K562 (cell line): ENCODE measurements around the gene PRND. TPM values are rescaled to one million over a fixed set of nuclear protein-coding genes. Genes with fewer than 3 reads are reported as not detected.

Experiments used
- ATAC-seq: fragments of 200-7000 bp; cut with Tn5 transposase; 3 replicates; pipeline ENCODE4 v1.9.1; 2020; ENCODE audit warnings: moderate library complexity
- BruUV-seq: library from RNA; stranded (reverse); fragments of 400-500 nt; replicated peaks from 2 replicates; lab custom pipeline; 2021; lab: Mats Ljungman, UMichigan
- CTCF ChIA-PET: fragments of 300-600 bp; formaldehyde crosslinking; extraction: SDS; loops from one replicate; lab custom pipeline; 2021; ENCODE audit warnings: low intra/inter-chr PET ratio; lab: Yijun Ruan, JAX
- POLR2A ChIA-PET: fragments of 300-600, 350-650 bp; sonication (Branson Sonifier 250); formaldehyde crosslinking; extraction: SDS; loops from one replicate; lab custom pipeline; 2021; ENCODE audit warnings: antibody characterized with exemption, inconsistent platforms; lab: Yijun Ruan, JAX
- DNase-seq, 4 experiments: peaks; one replicate each; pipeline versions ENCODE4 v3.0.0 to v3.0.0-alpha.2; 2011 to 2018; ENCODE audit warnings: low spot score in 3 of 4, mixed read lengths in 3 of 4; ENCODE audit errors: extremely low read depth in 1 of 4
- FAIRE-seq: peaks from 2 replicates; lab custom pipeline; 2011; peaks lifted over from hg19 to GRCh38; lab: Jason Lieb, UNC
- H2AFZ ChIP-seq: 2 replicates; pipeline ENCODE4 v1.6.0; 2011; ENCODE audit warnings: low read depth, low read length, control low read depth, inconsistent platforms
- H3K27ac ChIP-seq: fragments of 200-600 bp; 3 replicates; pipeline ENCODE4 v1.8.0; 2011; ENCODE audit warnings: low read depth, mild to moderate bottlenecking, control low read depth, inconsistent platforms, low read length, moderate library complexity, mixed read lengths; ENCODE audit errors: extremely low read depth
- H3K27me3 ChIP-seq, 2 experiments: fragments of 300-600 bp in 1 of 2; 2 replicates in 1 of 2; 3 replicates in 1 of 2; pipeline versions ENCODE4 v1.6.0 to v1.8.0; 2011; ENCODE audit warnings: inconsistent platforms in 2 of 2, low read length in 2 of 2, mild to moderate bottlenecking in 1 of 2, mixed read lengths in 1 of 2, moderate library complexity in 1 of 2; ENCODE audit not compliant: control insufficient read depth in 2 of 2, insufficient read depth in 2 of 2
- H3K36me3 ChIP-seq: fragments of 300-600 bp; 3 replicates; pipeline ENCODE4 v1.8.0; 2011; ENCODE audit warnings: mild to moderate bottlenecking, low read length, inconsistent platforms; ENCODE audit not compliant: control insufficient read depth, insufficient read depth
- H3K4me1 ChIP-seq, 2 experiments: fragments of 200-600 bp in 1 of 2; replicated peaks in 1 of 2; 2 replicates in 1 of 2; 3 replicates in 1 of 2; pipeline versions ENCODE4 v1.5.1 to v1.8.0; 2011; ENCODE audit warnings: inconsistent platforms in 2 of 2, low read length in 2 of 2, mild to moderate bottlenecking in 1 of 2, mixed read lengths in 1 of 2, moderate library complexity in 1 of 2; ENCODE audit not compliant: control insufficient read depth in 2 of 2, insufficient read depth in 2 of 2
- H3K4me2 ChIP-seq: 2 replicates; pipeline ENCODE4 v1.6.1; 2011; ENCODE audit warnings: low read length, control low read depth, inconsistent platforms, mixed read lengths; ENCODE audit not compliant: insufficient read depth
- H3K4me3 ChIP-seq: fragments of 200-600 bp; sonication (generic), shearing (Covaris generic); 2 replicates; pipeline ENCODE4 v1.5.1; 2016; ENCODE audit warnings: control low read depth, inconsistent platforms
- H3K79me2 ChIP-seq: fragments of 200-600 bp; 3 replicates; pipeline ENCODE4 v1.8.0; 2011; ENCODE audit warnings: low read length, inconsistent platforms; ENCODE audit not compliant: control insufficient read depth, insufficient read depth
- H3K9ac ChIP-seq, 2 experiments: 2 replicates each; pipeline versions ENCODE4 v1.6.0 to v1.6.1; 2011; ENCODE audit warnings: low read depth in 2 of 2, low read length in 2 of 2, control low read depth in 1 of 2, inconsistent platforms in 1 of 2, mild to moderate bottlenecking in 1 of 2, mixed read lengths in 1 of 2; ENCODE audit not compliant: insufficient read depth in 1 of 2
- H3K9me1 ChIP-seq: one replicate; pipeline ENCODE4 v1.6.0; 2011; ENCODE audit warnings: inconsistent platforms, mild to moderate bottlenecking, low read length, moderate library complexity; ENCODE audit not compliant: control insufficient read depth, insufficient read depth
- H3K9me3 ChIP-seq: replicated peaks from 2 replicates; pipeline ENCODE4 v1.5.1; 2011; ENCODE audit warnings: low read depth, low read length, inconsistent platforms; ENCODE audit not compliant: control insufficient read depth, insufficient read depth
- H4K20me1 ChIP-seq: replicated peaks from 2 replicates; pipeline ENCODE4 v1.6.1; 2011; ENCODE audit warnings: low read length, inconsistent platforms, mixed read lengths; ENCODE audit not compliant: control insufficient read depth, insufficient read depth
- CEBPG ChIP-seq, 3 experiments: fragments of 200-800 bp in 1 of 3; sonication (Bioruptor generic) in 1 of 3; sonication (generic) in 1 of 3; formaldehyde crosslinking in 1 of 3; IDR thresholded peaks in 2 of 3; conservative IDR thresholded peaks in 1 of 3; 2 replicates each; pipeline versions ENCODE4 v1.6.1 to v1.8.0; 2016 to 2022; ENCODE audit warnings: missing compliant biosample characterization in 2 of 3, missing genetic modification characterization in 2 of 3, mild to moderate bottlenecking in 1 of 3, missing genetic modification reagents in 1 of 3
- HOXB6 ChIP-seq: fragments of 250-450 bp; sonication (Bioruptor Pico); IDR thresholded peaks from 2 replicates; pipeline ENCODE4 v1.5.1; 2022; ENCODE audit warnings: mild to moderate bottlenecking, borderline replicate concordance
- POLR3A ChIP-seq: IDR thresholded peaks from 2 replicates; pipeline ENCODE4 v1.6.1; 2011; ENCODE audit warnings: borderline replicate concordance, mild to moderate bottlenecking, moderate library complexity; ENCODE audit not compliant: insufficient read length, insufficient read depth; ENCODE audit errors: extremely low read depth
- THRA ChIP-seq: fragments of 450-650 bp; IDR thresholded peaks from 2 replicates; pipeline ENCODE4 v1.6.1; 2017; ENCODE audit warnings: mild to moderate bottlenecking, moderate library complexity
- ZBTB43 ChIP-seq: sonication (generic); formaldehyde crosslinking; IDR thresholded peaks from 2 replicates; pipeline ENCODE4 v1.8.0; 2023; ENCODE audit warnings: mild to moderate bottlenecking, missing genetic modification reagents
- ZNF165 ChIP-seq: fragments of 250-450 bp; sonication (Bioruptor Pico); IDR thresholded peaks from 2 replicates; pipeline ENCODE4 v1.4.0; 2020; ENCODE audit warnings: borderline replicate concordance
- ZNF184 ChIP-seq: sonication (generic); formaldehyde crosslinking; IDR thresholded peaks from 2 replicates; pipeline ENCODE4 v1.5.0; 2020; ENCODE audit warnings: missing genetic modification reagents
- in situ Hi-C: fragments of 300-500 bp; cut with MboI; formaldehyde crosslinking; loops from 4 replicates; pipeline ENCODE4 v1.15.0; 2018; ENCODE audit warnings: inconsistent platforms, mixed read lengths
- intact Hi-C: fragments of 100-400 bp; cut with micrococcal nuclease; formaldehyde crosslinking; loops from 2 replicates; pipeline ENCODE4 v1.14.2; 2022
- polyA plus RNA-seq, 8 experiments: library from polyadenylated mRNA; depleted of rRNA in 4 of 8; stranded (reverse) in 5 of 8; unstranded in 3 of 8; fragments of >200 nt; fragmentation: Nextera tagmentation in 2 of 8; fragmentation: Illumina TruSeq in 1 of 8; extraction: Ambion mirVana in 2 of 8; extraction: Trizol in 1 of 8; gene quantifications; 2 replicates each; pipeline versions ENCODE4 v1.2.1 to v1.2.3, GENCODE V29; 2011 to 2014; ENCODE audit warnings: inconsistent platforms in 1 of 8, missing spikeins in 1 of 8
- total RNA-seq, 7 experiments: library from RNA; depleted of rRNA in 6 of 7; stranded (reverse); fragments of >200 nt in 6 of 7; fragmentation: Illumina TruSeq in 2 of 7; extraction: Trizol in 2 of 7; gene quantifications; 2 replicates each; pipeline versions ENCODE4 v1.2.1 to v1.2.3, GENCODE V29; 2011 to 2021; ENCODE audit warnings: low replicate concordance in 1 of 7

PRND gene
- total and polyA plus RNA-seq, 9 of the 15 experiments (the other 6 are each of a cell fraction or from before 2014, with no cell fraction given), result not detected

- TF ChIP-seq ZBTB43 (CRISPR knock-in tag) (no peak), POLR3A (no peak), HOXB6 (no peak), THRA (no peak), ZNF165 (CRISPR knock-in tag) (no peak), ZNF184 (CRISPR knock-in tag) (no peak)
These were observed 48.2 kb upstream of the PRND start (continued) for GRCh38 chr20:4673371-4674001.

- H3K4me3 ChIP-seq, result no peak overlapping the region
- no peak for FAIRE-seq
- peaks cover 0 to 22% of the 10 kb centered on the region in 2 experiments; a peak in 3 of 5 replicates for H3K4me1 ChIP-seq
- in situ Hi-C loops, result no loop called here
- H3K79me2 ChIP-seq, result no peaks in the 10 kb centered on the region
- H3K9ac ChIP-seq, result no peak overlapping the region
- POLR2A ChIA-PET, result interaction anchor here (0.6 kb wide), 1 partner anchor 293 kb away, joined by 4 read pairs; no protein-coding TSS in a partner anchor
- no peak for ATAC-seq
- no peaks in the 10 kb centered on the region for H3K27me3 ChIP-seq
- H3K9me3 ChIP-seq, result no peaks in the 10 kb centered on the region
- CTCF ChIA-PET, result interaction anchor here (1.1 kb wide), 1 partner anchor 67 kb away, joined by 3 read pairs; no protein-coding TSS in a partner anchor
- no TSS peak for BruUV-seq
- H3K27ac ChIP-seq, result no peak overlapping the region
- H3K36me3 ChIP-seq, result no peaks in the 10 kb centered on the region
- H3K9me1 ChIP-seq, result no peaks in the 10 kb centered on the region
- H2AFZ ChIP-seq, result no peak overlapping the region
- no peaks in the 10 kb centered on the region for H4K20me1 ChIP-seq
- intact Hi-C loops, result no loop called here
- no peak for DNase-seq
- H3K4me2 ChIP-seq, result no peak overlapping the region
- TF ChIP-seq CEBPG (CRISPR knock-in tag; IDR thresholded peaks at IDR 0.05), result no peak
- peak in 1 of 2 experiments; percentile 56; a peak in 1 of 4 replicates for TF ChIP-seq CEBPG (tag; conservative IDR thresholded peaks at IDR 0.05 in 1 of 2, IDR thresholded peaks at IDR 0.05 in 1 of 2)
These were observed 47.0 kb upstream of the PRND start for GRCh38 chr20:4674672-4675071.
